SH-SY5Y (cell line): ENCODE data around the gene SLK.

ENCODE experiments used
- GATA2 ChIP-seq: IDR thresholded peaks from 2 replicates; pipeline ENCODE4 v1.6.1; 2011; ENCODE audit warnings: mild to moderate bottlenecking, low read depth, low read length
- GATA3 ChIP-seq: IDR thresholded peaks from 2 replicates; pipeline ENCODE4 v1.6.1; 2011; ENCODE audit warnings: low read depth, mild to moderate bottlenecking, low read length, moderate library complexity

DNA sequence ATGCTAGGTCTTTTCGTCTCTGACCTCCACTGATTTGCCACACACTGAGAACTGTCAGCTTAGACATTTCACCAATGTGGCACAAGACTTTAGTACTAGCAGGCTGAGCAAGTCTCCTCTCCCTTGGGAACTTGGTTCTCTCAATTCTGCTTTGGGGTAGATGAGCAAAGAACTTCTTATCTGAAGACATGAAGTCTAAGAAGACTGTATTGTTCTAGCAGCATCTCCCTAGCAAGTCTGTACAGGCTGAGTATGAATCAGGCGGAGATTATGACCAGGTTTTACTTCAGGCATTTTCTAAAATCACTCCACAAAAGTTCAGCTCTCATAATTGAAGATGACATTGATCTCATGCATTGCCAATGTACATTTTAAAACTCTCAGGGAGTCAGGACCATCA lies 25.1 kb upstream of the SLK start:
- TF ChIP-seq GATA3 (no peak), GATA2 (no peak)
